IMR-90 (cell line): ENCODE data around the gene ABCA5. TPM values are rescaled to one million over a fixed set of nuclear protein-coding genes. Genes with fewer than 3 reads are reported as not detected.

Source experiments
- ATAC-seq: fragments of 200-7000 bp; cut with Tn5 transposase; 2 replicates; pipeline ENCODE4 v1.9.1; 2020; ENCODE audit warnings: low read depth, mild to moderate bottlenecking, moderate library complexity
- BruUV-seq: library from RNA; stranded (reverse); fragments of 400-500 nt; replicated peaks from 2 replicates; lab custom pipeline; 2021; lab: Mats Ljungman, UMichigan
- CTCF ChIA-PET: fragments of 300-600 bp; formaldehyde crosslinking; extraction: SDS; loops from one replicate; lab custom pipeline; 2021; ENCODE audit warnings: antibody characterized with exemption; lab: Yijun Ruan, JAX
- POLR2A ChIA-PET: fragments of 300-600 bp; sonication (Branson Sonifier 250); formaldehyde crosslinking; loops from one replicate; lab custom pipeline; 2022; ENCODE audit warnings: antibody characterized with exemption; ENCODE audit not compliant: unreplicated experiment; lab: Charles Lee
- DNase-seq: peaks from one replicate; pipeline ENCODE4 v3.0.0; 2013
- H2AFZ ChIP-seq: replicated peaks from 2 replicates; pipeline ENCODE3; 2013; ENCODE audit warnings: low read length, mild to moderate bottlenecking; ENCODE audit not compliant: poor library complexity
- H2AK5ac ChIP-seq: 2 replicates; pipeline ENCODE4 v1.6.1; 2013; ENCODE audit warnings: low read depth, low read length, inconsistent platforms
- H2AK9ac ChIP-seq: replicated peaks from 2 replicates; pipeline ENCODE3; 2013; ENCODE audit warnings: mild to moderate bottlenecking, low read depth, low read length, moderate library complexity; ENCODE audit not compliant: poor library complexity
- H2BK120ac ChIP-seq: 2 replicates; pipeline ENCODE4 v1.6.1; 2013; ENCODE audit warnings: low read depth, low read length, inconsistent platforms
- H2BK15ac ChIP-seq: 3 replicates; pipeline ENCODE4 v1.6.1; 2013; ENCODE audit warnings: low read depth, low read length, inconsistent platforms
- H2BK20ac ChIP-seq: 2 replicates; pipeline ENCODE4 v1.6.1; 2013; ENCODE audit warnings: low read depth, mild to moderate bottlenecking, inconsistent platforms, low read length, moderate library complexity
- H2BK5ac ChIP-seq: 2 replicates; pipeline ENCODE4 v1.6.1; 2013; ENCODE audit warnings: mild to moderate bottlenecking, low read depth, low read length, inconsistent platforms; ENCODE audit not compliant: poor library complexity, severe bottlenecking
- H3K14ac ChIP-seq: replicated peaks from 2 replicates; pipeline ENCODE4 v1.6.1; 2013; ENCODE audit warnings: low read depth, low read length, inconsistent platforms
- H3K18ac ChIP-seq: 2 replicates; pipeline ENCODE4 v1.6.1; 2013; ENCODE audit warnings: low read depth, low read length, control low read depth
- H3K23ac ChIP-seq: 2 replicates; pipeline ENCODE4 v1.6.1; 2013; ENCODE audit warnings: low read depth, low read length, inconsistent platforms
- H3K27ac ChIP-seq: 2 replicates; pipeline ENCODE4 v1.5.1; 2013; ENCODE audit warnings: mild to moderate bottlenecking, control low read depth, low read length; ENCODE audit not compliant: insufficient read depth
- H3K27me3 ChIP-seq: 2 replicates; pipeline ENCODE4 v1.6.1; 2013; ENCODE audit warnings: low read length; ENCODE audit not compliant: control insufficient read depth, insufficient read depth
- H3K36me3 ChIP-seq: 2 replicates; pipeline ENCODE4 v1.6.1; 2013; ENCODE audit warnings: low read length, mixed read lengths; ENCODE audit not compliant: control insufficient read depth, insufficient read depth
- H3K4ac ChIP-seq: 2 replicates; pipeline ENCODE4 v1.6.1; 2013; ENCODE audit warnings: low read depth, low read length, inconsistent platforms
- H3K4me1 ChIP-seq: 2 replicates; pipeline ENCODE4 v1.6.1; 2013; ENCODE audit warnings: low read length, mixed read lengths; ENCODE audit not compliant: control insufficient read depth, insufficient read depth
- H3K4me2 ChIP-seq: 2 replicates; pipeline ENCODE4 v1.6.1; 2013; ENCODE audit warnings: low read depth, mild to moderate bottlenecking, control low read depth, low read length, moderate library complexity
- H3K4me3 ChIP-seq: 2 replicates; pipeline ENCODE4 v1.5.1; 2013; ENCODE audit warnings: low read depth, mild to moderate bottlenecking, control low read depth, low read length, moderate library complexity; ENCODE audit not compliant: insufficient read depth
- H3K56ac ChIP-seq: 2 replicates; pipeline ENCODE4 v1.6.1; 2013; ENCODE audit warnings: low read length, inconsistent platforms; ENCODE audit not compliant: insufficient read depth; ENCODE audit errors: extremely low read depth
- H3K79me1 ChIP-seq, 2 experiments: 2 replicates each; pipeline ENCODE4 v1.6.1; 2013; ENCODE audit warnings: low read length in 2 of 2, inconsistent platforms in 1 of 2, low read depth in 1 of 2
- H3K9ac ChIP-seq: 2 replicates; pipeline ENCODE4 v1.6.1; 2013; ENCODE audit warnings: low read depth, low read length, control low read depth
- H3K9me1 ChIP-seq: 2 replicates; pipeline ENCODE4 v1.6.1; 2013; ENCODE audit warnings: low read length, inconsistent platforms; ENCODE audit not compliant: insufficient read depth
- H3K9me3 ChIP-seq: 2 replicates; pipeline ENCODE4 v1.6.1; 2013; ENCODE audit warnings: low read length; ENCODE audit not compliant: control insufficient read depth, insufficient read depth
- H4K20me1 ChIP-seq: 2 replicates; pipeline ENCODE4 v1.6.1; 2013; ENCODE audit warnings: low read length, inconsistent platforms; ENCODE audit not compliant: insufficient read depth
- H4K5ac ChIP-seq: 2 replicates; pipeline ENCODE4 v1.6.1; 2013; ENCODE audit warnings: mild to moderate bottlenecking, low read depth, low read length, control low read depth
- H4K8ac ChIP-seq, 2 experiments: 2 replicates each; pipeline ENCODE4 v1.6.1; 2013; ENCODE audit warnings: low read depth in 2 of 2, low read length in 2 of 2, control low read depth in 1 of 2, inconsistent platforms in 1 of 2
- H4K91ac ChIP-seq: 2 replicates; pipeline ENCODE4 v1.6.1; 2013; ENCODE audit warnings: low read depth, low read length, inconsistent platforms; ENCODE audit not compliant: insufficient read depth
- CHD1 ChIP-seq: IDR thresholded peaks from 2 replicates; pipeline ENCODE4 v1.6.1; 2012; ENCODE audit warnings: low read depth, low read length, improper control_type of control experiment
- MAFK ChIP-seq: IDR thresholded peaks from 2 replicates; pipeline ENCODE4 v1.6.1; 2012; ENCODE audit warnings: low read depth, low read length, improper control_type of control experiment
- NFE2L2 ChIP-seq: fragments of 150-350 bp; IDR thresholded peaks from 2 replicates; pipeline ENCODE4 v1.6.1; 2016; ENCODE audit warnings: low read depth, mild to moderate bottlenecking, low read length
- RCOR1 ChIP-seq: IDR thresholded peaks from 2 replicates; pipeline ENCODE4 v1.6.1; 2012; ENCODE audit warnings: mild to moderate bottlenecking, low read length, improper control_type of control experiment; ENCODE audit not compliant: insufficient replicate concordance
- RFX5 ChIP-seq: IDR thresholded peaks from 2 replicates; pipeline ENCODE4 v1.8.0; 2012; ENCODE audit warnings: low read depth, mild to moderate bottlenecking, low read length, moderate library complexity
- USF2 ChIP-seq: fragments of 150-350 bp; IDR thresholded peaks from 2 replicates; pipeline ENCODE4 v1.6.1; 2017; ENCODE audit warnings: mild to moderate bottlenecking, antibody characterized with exemption, low read length, low read depth
- WGBS, 2 experiments: methylation state at CpG; one replicate each; pipeline versions ENCODE4 v1.1.5 to v1.1.7; 2013; ENCODE audit warnings: missing lambda C conversion rate in 2 of 2; ENCODE audit not compliant: insufficient read length in 1 of 2; ENCODE audit errors: extremely low coverage in 2 of 2; 5-methylcytosine and 5-hydroxymethylcytosine counted together
- dilution Hi-C: fragments of 300-500 bp; cut with HindIII; formaldehyde crosslinking; loops from one replicate; pipeline ENCODE4 v1.14.3; 2018; ENCODE audit warnings: low sequenced_read_pairs; ENCODE audit not compliant: unreplicated experiment
- in situ Hi-C: fragments of 300-500 bp; cut with MboI; formaldehyde crosslinking; loops from 3 replicates; pipeline ENCODE4 v1.14.3; 2019; ENCODE audit warnings: low sequenced_read_pairs, inconsistent platforms, mixed read lengths
- intact Hi-C: fragments of 100-400 bp; cut with micrococcal nuclease; formaldehyde crosslinking; loops from 2 replicates; pipeline ENCODE4 v1.10.0; 2022
- polyA plus RNA-seq, 3 experiments: library from polyadenylated mRNA; depleted of rRNA; stranded (reverse); fragments of >200 nt; gene quantifications; 2 replicates each; pipeline ENCODE4 v1.2.3, GENCODE V29; 2012; ENCODE audit warnings: low replicate concordance in 1 of 3
- total RNA-seq: library from RNA; depleted of rRNA; stranded (reverse); fragments of >200 nt; gene quantifications from 2 replicates; pipeline ENCODE4 v1.2.3, GENCODE V29; 2012

ABCA5 gene
- total and polyA plus RNA-seq, 2 of the 4 experiments (the other 2 are of a cell fraction), result 1.3 to 2.3 TPM

GRCh38 chr17:69317625-69318024, 9.3 kb downstream of the ABCA5 start:
- no peak overlapping the region for H4K5ac ChIP-seq
- no TSS peak for BruUV-seq
- dilution Hi-C loops (no loop called here), intact Hi-C loops (no loop called here), in situ Hi-C loops (no loop called here)
- no peak overlapping the region for H3K9ac ChIP-seq
- no peak overlapping the region for H3K27ac ChIP-seq
- H3K18ac ChIP-seq, result no peak overlapping the region
- DNase-seq, result no peak
- 80% methylated on average over 1 of the region's 1 CpG; no CpG with 5 or more reads in 1 of the 2 experiments for WGBS, 2 experiments
- H3K14ac ChIP-seq, result no peak overlapping the region
- CTCF ChIA-PET, result interaction anchor here (0.6 kb wide), 1 partner anchor 1253 kb away, joined by 4 read pairs; no protein-coding TSS in a partner anchor
- no peaks in the 10 kb centered on the region for H3K4me1 ChIP-seq
- no peak overlapping the region for H2BK15ac ChIP-seq
- H3K27me3 ChIP-seq, result no peaks in the 10 kb centered on the region
- no peaks in the 10 kb centered on the region; a peak in 1 of 4 replicates for H3K79me1 ChIP-seq
- H4K8ac ChIP-seq, result no peak overlapping the region
- no peak overlapping the region for H3K4ac ChIP-seq
- H4K91ac ChIP-seq, result no peak overlapping the region
- no peak overlapping the region for H3K4me2 ChIP-seq
- H2AK9ac ChIP-seq, result no peak overlapping the region
- no peaks in the 10 kb centered on the region for H3K9me1 ChIP-seq
- H3K4me3 ChIP-seq, result no peak overlapping the region
- H4K20me1 ChIP-seq, result no peaks in the 10 kb centered on the region
- H3K23ac ChIP-seq, result no peak overlapping the region
- H3K36me3 ChIP-seq, result no peaks in the 10 kb centered on the region
- H3K9me3 ChIP-seq, result no peaks in the 10 kb centered on the region
- POLR2A ChIA-PET, result no interaction called here
- H2BK20ac ChIP-seq, result no peak overlapping the region
- no peak overlapping the region for H2BK120ac ChIP-seq
- H3K56ac ChIP-seq, result no peak overlapping the region
- no peak overlapping the region for H2BK5ac ChIP-seq
- no peak for ATAC-seq
- TF ChIP-seq MAFK (no peak), USF2 (no peak), RFX5 (no peak), CHD1 (no peak), RCOR1 (no peak), NFE2L2 (no peak)
- no peak overlapping the region for H2AFZ ChIP-seq
- no peak overlapping the region for H2AK5ac ChIP-seq
